Mucosa of descending colon (tissue), 3 donors: ENCODE data around the gene USP32. TPM values are rescaled to one million over a fixed set of nuclear protein-coding genes. Genes with fewer than 3 reads are reported as not detected.

ENCODE experiments used
- ATAC-seq: fragments of 200-7000 bp; cut with Tn5 transposase; one replicate; pipeline ENCODE4 v1.9.1; 2020; ENCODE audit warnings: mild to moderate bottlenecking, moderate library complexity
- DNase-seq, 3 donors: peaks; one replicate each; pipeline ENCODE4 v3.0.0-alpha.2; 2020
- H3K36me3 ChIP-seq: fragments of 200-600 bp; one replicate; pipeline ENCODE4 v1.8.0; 2021; ENCODE audit warnings: low read depth, mild to moderate bottlenecking
- H3K4me1 ChIP-seq: fragments of 200-600 bp; one replicate; pipeline ENCODE4 v1.8.0; 2021; ENCODE audit warnings: low read depth, mild to moderate bottlenecking
- H3K4me3 ChIP-seq: fragments of 200-600 bp; one replicate; pipeline ENCODE4 v1.8.0; 2021; ENCODE audit warnings: mild to moderate bottlenecking
- H3K9me3 ChIP-seq: fragments of 200-600 bp; one replicate; pipeline ENCODE4 v1.8.0; 2021; ENCODE audit warnings: mild to moderate bottlenecking
- intact Hi-C, 2 donors: fragments of 100-400 bp; cut with DNase I in 1 of 2; cut with micrococcal nuclease in 1 of 2; formaldehyde crosslinking; loops; one replicate each; pipeline versions ENCODE4 v1.11.0 to v1.11.1; 2022; cut with DNase I, micrococcal nuclease
- total RNA-seq, 3 donors: library from RNA; stranded (reverse); fragmentation: NEBNext Ultra II Directional in 2 of 3; extraction: Animal tissue kit (Norgen Biotek cat#: 25700) in 2 of 3; gene quantifications; one replicate each; pipeline versions ENCODE4 v1.2.1 to v1.2.4, GENCODE V29; 2021 to 2023
- TF ChIP-seq, protein P1 (sequence below): fragments of 200-600 bp; IDR thresholded peaks from one replicate; pipeline ENCODE4 v1.8.0; 2022; ENCODE audit warnings: antibody characterized with exemption, mild to moderate bottlenecking
- donor health status: DM: no; HTN: no; CAD: no; lungs with moderate emphysema.
- donor health status: DM: no; HTN: no; CAD: no.
- donor health status: DM: no; HTN: yes; CAD: no.

Gene USP32
- total RNA-seq, 3 donors from 2014 or later = 37.2 to 52.3 (median 38.5) TPM

DNA sequence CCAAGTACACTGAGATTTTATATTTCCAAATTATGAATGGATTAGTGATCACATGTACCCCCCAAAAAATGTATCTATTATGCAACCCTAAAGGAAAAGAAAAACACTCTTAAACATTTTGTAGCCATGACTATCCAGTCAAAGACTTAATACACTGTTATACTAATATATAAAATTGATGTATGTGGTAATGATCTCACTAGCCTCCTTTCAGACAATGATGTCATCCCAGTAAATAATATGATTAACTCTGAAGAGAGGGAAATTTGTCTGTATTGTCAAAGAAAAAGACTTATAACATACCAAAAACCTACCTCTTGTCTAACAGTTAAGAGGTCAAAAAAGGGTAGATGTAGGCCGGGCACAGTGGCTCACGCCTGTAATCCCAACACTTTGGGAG is 80.7 kb downstream of the USP32 start:
- no peaks in the 10 kb centered on the region for H3K36me3 ChIP-seq
- no peaks in the 10 kb centered on the region for H3K4me1 ChIP-seq
- ATAC-seq (no peak), DNase-seq (no peak)
- H3K4me3 ChIP-seq = no peak overlapping the region
- intact Hi-C loops = no loop called here
- TF ChIP-seq, protein P1, sequence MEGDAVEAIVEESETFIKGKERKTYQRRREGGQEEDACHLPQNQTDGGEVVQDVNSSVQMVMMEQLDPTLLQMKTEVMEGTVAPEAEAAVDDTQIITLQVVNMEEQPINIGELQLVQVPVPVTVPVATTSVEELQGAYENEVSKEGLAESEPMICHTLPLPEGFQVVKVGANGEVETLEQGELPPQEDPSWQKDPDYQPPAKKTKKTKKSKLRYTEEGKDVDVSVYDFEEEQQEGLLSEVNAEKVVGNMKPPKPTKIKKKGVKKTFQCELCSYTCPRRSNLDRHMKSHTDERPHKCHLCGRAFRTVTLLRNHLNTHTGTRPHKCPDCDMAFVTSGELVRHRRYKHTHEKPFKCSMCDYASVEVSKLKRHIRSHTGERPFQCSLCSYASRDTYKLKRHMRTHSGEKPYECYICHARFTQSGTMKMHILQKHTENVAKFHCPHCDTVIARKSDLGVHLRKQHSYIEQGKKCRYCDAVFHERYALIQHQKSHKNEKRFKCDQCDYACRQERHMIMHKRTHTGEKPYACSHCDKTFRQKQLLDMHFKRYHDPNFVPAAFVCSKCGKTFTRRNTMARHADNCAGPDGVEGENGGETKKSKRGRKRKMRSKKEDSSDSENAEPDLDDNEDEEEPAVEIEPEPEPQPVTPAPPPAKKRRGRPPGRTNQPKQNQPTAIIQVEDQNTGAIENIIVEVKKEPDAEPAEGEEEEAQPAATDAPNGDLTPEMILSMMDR = no peak
- H3K9me3 ChIP-seq = no peaks in the 10 kb centered on the region

DNA sequence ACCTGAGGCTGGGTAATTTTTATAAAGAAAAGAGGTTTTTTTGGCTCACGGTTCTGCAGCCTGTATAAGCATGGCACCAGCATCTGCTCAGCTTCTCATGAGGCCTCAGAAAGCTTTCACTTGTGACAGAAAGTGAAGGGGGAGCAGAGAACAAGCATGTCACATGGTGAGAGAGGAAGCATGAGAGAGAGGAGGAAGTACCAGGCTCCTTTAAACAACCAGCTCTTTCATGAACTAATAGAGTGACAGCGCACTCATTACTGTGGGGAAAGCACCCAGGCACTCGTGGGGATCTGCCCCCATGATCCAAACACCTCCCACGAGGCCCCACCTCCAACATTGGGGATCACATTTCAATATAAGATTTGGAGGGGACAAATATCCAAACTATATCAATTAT is 86.8 kb downstream of the USP32 start:
- peak in 1 of 3 donors; percentile 7 for DNase-seq
- no peaks in the 10 kb centered on the region for H3K9me3 ChIP-seq
- intact Hi-C loops = no loop called here
- TF ChIP-seq, protein P1 = no peak
- H3K4me1 ChIP-seq = peaks cover 13% of the 10 kb centered on the region
- ATAC-seq = peak; percentile 90
- H3K36me3 ChIP-seq = no peaks in the 10 kb centered on the region
- no peak overlapping the region for H3K4me3 ChIP-seq

DNA sequence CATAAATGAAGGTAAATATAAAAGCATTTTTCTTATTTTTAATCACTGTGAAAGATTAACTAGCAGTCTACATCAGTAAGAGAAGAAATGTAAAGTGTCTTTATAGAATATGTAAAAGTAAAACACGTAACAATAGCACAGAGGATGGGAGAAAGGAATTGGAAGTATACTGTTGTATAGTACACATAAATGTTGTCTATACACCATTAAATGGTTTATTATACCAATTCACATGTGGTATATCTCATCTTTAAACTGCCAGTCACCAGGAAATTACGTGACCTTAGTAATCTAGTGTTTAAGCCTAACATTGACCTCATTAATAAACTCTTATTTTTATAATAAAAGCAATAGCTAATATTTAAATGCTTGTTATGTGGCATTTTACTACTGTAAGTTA is 87.4 kb downstream of the USP32 start:
- H3K4me1 ChIP-seq = peaks cover 13% of the 10 kb centered on the region
- H3K4me3 ChIP-seq = no peak overlapping the region
- no peaks in the 10 kb centered on the region for H3K36me3 ChIP-seq
- ATAC-seq = peak; percentile 32
- intact Hi-C loops = no loop called here
- TF ChIP-seq, protein P1 = no peak
- DNase-seq = no peak
- H3K9me3 ChIP-seq = no peaks in the 10 kb centered on the region

DNA sequence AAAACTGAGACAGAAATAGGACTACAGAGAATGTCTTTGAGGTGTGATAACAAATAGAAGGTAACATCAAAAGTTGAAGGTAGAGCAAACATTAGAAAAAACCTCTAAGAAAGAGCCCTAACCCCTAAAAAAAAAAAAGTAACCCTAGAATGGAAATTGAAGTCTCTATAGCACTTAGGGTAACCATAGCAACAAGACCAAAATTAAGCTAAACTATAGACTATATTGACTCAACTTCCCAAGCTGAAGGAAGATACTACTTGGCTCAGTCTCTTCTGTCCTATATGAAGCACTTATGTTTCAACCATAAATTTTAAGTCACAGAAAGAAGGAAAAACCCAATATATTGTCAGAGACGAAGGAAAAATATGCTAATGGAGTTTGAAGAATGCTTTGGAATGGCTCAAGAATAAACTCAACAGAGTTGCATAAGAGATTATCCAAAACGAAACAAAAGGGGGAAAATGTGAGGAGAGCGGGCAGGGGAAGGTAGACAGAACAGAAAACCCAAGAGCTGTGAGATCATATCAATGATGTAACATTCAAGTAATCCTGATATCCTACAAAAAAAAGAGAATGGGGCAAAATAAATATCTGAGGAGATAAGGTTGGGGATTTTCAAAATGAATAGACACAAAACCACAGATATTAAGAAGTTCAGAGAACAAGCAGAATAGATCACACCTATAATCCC is 88.4 kb downstream of the USP32 start:
- intact Hi-C loops = no loop called here
- TF ChIP-seq, protein P1 = no peak
- DNase-seq = no peak
- H3K36me3 ChIP-seq = no peaks in the 10 kb centered on the region
- no peak for ATAC-seq
- H3K4me3 ChIP-seq = no peak overlapping the region
- no peaks in the 10 kb centered on the region for H3K9me3 ChIP-seq
- peaks cover 13% of the 10 kb centered on the region for H3K4me1 ChIP-seq

DNA sequence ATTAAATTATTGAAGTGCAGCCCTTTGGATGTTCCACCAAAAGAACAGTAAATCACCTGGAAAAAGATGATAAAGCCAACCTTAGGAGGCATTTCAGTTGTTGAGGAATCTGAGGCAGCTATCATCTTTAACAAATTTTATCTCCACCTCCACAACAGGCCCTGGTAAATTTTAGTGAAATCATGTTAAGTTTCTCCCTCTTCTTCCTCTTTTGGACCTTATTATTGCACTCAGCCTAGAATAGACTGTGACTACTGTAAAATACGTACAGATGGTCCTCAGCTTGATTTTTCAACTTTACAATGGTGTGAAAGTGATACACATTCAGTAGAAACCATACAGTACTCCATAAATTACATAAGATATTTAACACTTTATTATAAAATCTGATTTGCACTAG is 90.3 kb downstream of the USP32 start:
- no peak for ATAC-seq
- no peaks in the 10 kb centered on the region for H3K36me3 ChIP-seq
- DNase-seq = no peak
- TF ChIP-seq, protein P1 = no peak
- H3K9me3 ChIP-seq = no peaks in the 10 kb centered on the region
- peaks cover 13% of the 10 kb centered on the region for H3K4me1 ChIP-seq
- H3K4me3 ChIP-seq = no peak overlapping the region
- intact Hi-C loops = no loop called here

DNA sequence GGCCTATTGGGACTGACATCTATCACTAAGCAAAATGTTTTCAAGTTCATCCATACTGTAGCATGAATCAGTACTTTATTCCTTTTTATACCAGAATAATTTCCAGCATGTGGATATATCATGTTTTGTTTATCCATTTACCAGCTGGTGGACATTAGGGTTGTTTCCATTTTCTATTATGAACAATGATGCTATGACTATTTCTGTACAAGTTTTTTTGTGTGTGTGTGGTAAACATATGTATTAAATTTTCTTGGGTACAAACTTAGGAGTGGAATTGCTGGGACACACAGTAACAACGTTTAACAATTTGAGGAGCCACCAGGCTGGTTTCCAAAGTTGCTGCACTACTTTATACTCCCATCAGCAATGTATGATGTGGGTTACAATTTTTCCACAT is 91.0 kb downstream of the USP32 start:
- ATAC-seq = no peak

More for the DNA sequence above, 91.0 kb downstream of the USP32 start:
- Histone ChIP-seq H3K4me1 (peaks cover 13% of the 10 kb centered on the region), H3K4me3 (no peak overlapping the region), H3K9me3 (no peaks in the 10 kb centered on the region), H3K36me3 (no peaks in the 10 kb centered on the region)
- TF ChIP-seq, protein P1 = no peak
- intact Hi-C loops = no loop called here
- DNase-seq = no peak
